Amygdala (tissue), 56 donors: Measurements from ENCODE around the gene FLT3LG.
"Not testable (repeated sequence)": the region's sequence is repeated elsewhere in the genome, so short reads cannot be mapped to it uniquely, and the experiment has no call there.

Source experiments
- DNase-seq, 56 donors: peaks; one replicate each; lab custom pipeline; 2025; lab: John Stamatoyannopoulos, UW

Gene FLT3LG

GRCh38 chr19:49440439-49441209, 33.4 kb upstream of the FLT3LG start:
- DNase-seq = no peak

GRCh38 chr19:49441210-49441959, 32.6 kb upstream of the FLT3LG start, which contains the start of gene SLC17A7:
Gene SLC17A7 (minus strand): TSS chr19:49441527. CDS start chr19:49441379, 148 bp downstream.
- peak in 11 of 56 donors; percentile 14 to 43 (median 19) for DNase-seq

GRCh38 chr19:49441960-49442350, 32.1 kb upstream of the FLT3LG start:
- peak in 1 of 56 donors; percentile 56 for DNase-seq

- DNase-seq = peak in 4 of 56 donors; percentile 33 to 56 (median 35)
Observed at GRCh38 chr19:49442354-49442753, 31.7 kb upstream of the FLT3LG start.

- peak in 23 of 56 donors; percentile 19 to 78 (median 36) for DNase-seq
Observed at GRCh38 chr19:49442771-49443365, 31.1 kb upstream of the FLT3LG start.

- DNase-seq = peak; percentile 55 to 97 (median 92)
Observed at GRCh38 chr19:49443366-49444099, 30.5 kb upstream of the FLT3LG start.

GRCh38 chr19:49444100-49444700, 29.8 kb upstream of the FLT3LG start:
- DNase-seq = not testable (repeated sequence)

- no peak for DNase-seq
Observed at GRCh38 chr19:49445997-49446396, 28.0 kb upstream of the FLT3LG start.

GRCh38 chr19:49447485-49448431, 26.3 kb upstream of the FLT3LG start:
- DNase-seq = peak in 3 of 56 donors; percentile 10 to 25 (median 23)

- DNase-seq = no peak
Observed at GRCh38 chr19:49448432-49448786, 25.6 kb upstream of the FLT3LG start.

- DNase-seq = no peak
Observed at GRCh38 chr19:49450405-49450804, 23.6 kb upstream of the FLT3LG start.

- peak; percentile 32 to 99 (median 93) for DNase-seq
Observed at GRCh38 chr19:49451430-49452181, 22.4 kb upstream of the FLT3LG start, which contains the start of gene PIH1D1. Gene PIH1D1 (minus strand): TSS chr19:49451814. CDS start chr19:49451574, 240 bp downstream.

- peak; percentile 48 to 99 (median 97) for DNase-seq
Observed at GRCh38 chr19:49453013-49453756, 20.8 kb upstream of the FLT3LG start, which contains the start of gene ALDH16A1. Gene ALDH16A1 (plus strand): TSS chr19:49453225. CDS start chr19:49453332, 107 bp downstream.

- no peak for DNase-seq
Observed at GRCh38 chr19:49453757-49454240, 20.2 kb upstream of the FLT3LG start.

GRCh38 chr19:49455773-49456172, 18.2 kb upstream of the FLT3LG start:
- no peak for DNase-seq

GRCh38 chr19:49456326-49456725, 17.7 kb upstream of the FLT3LG start:
- DNase-seq = no peak

- no peak for DNase-seq
Observed at GRCh38 chr19:49458567-49458903, 15.5 kb upstream of the FLT3LG start.
